IPS-20b (cell line): ENCODE data around the gene ZFPM1.

Experiments used
- H3K27ac ChIP-seq: one replicate; pipeline ENCODE4 v1.5.1; 2013; ENCODE audit warnings: low read length
- H3K27me3 ChIP-seq: 2 replicates; pipeline ENCODE4 v1.6.1; 2013; ENCODE audit warnings: mild to moderate bottlenecking, low read length, inconsistent platforms; ENCODE audit not compliant: insufficient read depth
- H3K36me3 ChIP-seq: 2 replicates; pipeline ENCODE4 v1.6.1; 2013; ENCODE audit warnings: low read depth, mild to moderate bottlenecking, inconsistent platforms, low read length, moderate library complexity; ENCODE audit not compliant: insufficient read depth
- H3K4me1 ChIP-seq: 2 replicates; pipeline ENCODE4 v1.6.1; 2013; ENCODE audit warnings: mild to moderate bottlenecking, control low read depth, inconsistent platforms, low read length, moderate library complexity; ENCODE audit not compliant: insufficient read depth
- H3K4me3 ChIP-seq: 2 replicates; pipeline ENCODE4 v1.5.1; 2013; ENCODE audit warnings: mild to moderate bottlenecking, low read length, inconsistent platforms
- H3K9ac ChIP-seq: 2 replicates; pipeline ENCODE4 v1.6.1; 2013; ENCODE audit warnings: low read depth, mild to moderate bottlenecking, inconsistent platforms, low read length, moderate library complexity
- H3K9me3 ChIP-seq: 2 replicates; pipeline ENCODE4 v1.6.1; 2013; ENCODE audit warnings: mild to moderate bottlenecking, low read depth, low read length, inconsistent platforms; ENCODE audit not compliant: insufficient read depth

ZFPM1 gene

DNA sequence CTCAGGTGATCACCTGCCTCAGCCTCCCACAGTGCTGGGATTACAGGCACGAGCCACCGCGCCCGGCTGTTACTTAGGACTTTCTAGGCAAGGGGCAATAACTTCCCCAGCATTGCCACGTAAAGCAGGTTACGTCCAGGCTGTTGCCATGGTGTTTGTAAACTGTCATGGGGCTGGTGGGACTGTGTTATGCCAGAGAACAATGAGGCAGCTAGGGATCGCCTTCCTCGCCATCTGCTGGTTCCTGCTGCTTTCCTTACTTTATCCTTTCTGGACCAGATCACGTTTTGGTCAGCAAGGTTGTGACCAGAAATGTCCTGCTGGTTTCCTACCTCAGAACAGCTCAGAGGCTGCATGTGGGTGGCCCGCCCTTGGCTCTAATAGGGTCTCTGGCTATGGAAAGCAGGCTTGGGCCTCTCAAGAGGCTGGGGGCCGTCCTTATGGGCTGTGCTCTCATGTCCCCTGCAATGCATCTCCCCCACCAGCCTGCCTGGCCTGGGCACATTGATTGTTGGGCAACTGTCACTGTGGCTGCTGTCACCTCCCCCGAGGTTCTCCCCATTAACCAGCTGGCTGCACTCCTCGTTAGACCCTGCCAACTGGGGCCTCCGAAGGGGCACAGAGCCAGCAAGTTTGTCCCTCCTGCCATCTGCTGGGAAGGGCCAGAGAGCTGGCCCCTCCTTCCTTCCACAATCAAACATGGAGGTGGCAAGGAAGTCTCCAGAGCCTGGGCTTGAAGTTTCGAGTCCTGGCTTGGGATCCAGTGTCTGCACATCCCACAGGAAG is 88.9 kb downstream of the ZFPM1 start:
- no peaks in the 10 kb centered on the region for H3K36me3 ChIP-seq
- H3K4me1 ChIP-seq: no peaks in the 10 kb centered on the region
- peaks cover 55% of the 10 kb centered on the region for H3K27me3 ChIP-seq
- H3K27ac ChIP-seq: no peak overlapping the region
- H3K9ac ChIP-seq: no peak overlapping the region
- no peak overlapping the region for H3K4me3 ChIP-seq
- H3K9me3 ChIP-seq: peaks cover 20% of the 10 kb centered on the region

GRCh38 chr16:88543230-88543813 is 90.2 kb downstream of the ZFPM1 start:
- Histone ChIP-seq H3K9ac (no peak overlapping the region), H3K9me3 (peaks cover 20% of the 10 kb centered on the region), H3K27ac (no peak overlapping the region), H3K4me1 (no peaks in the 10 kb centered on the region), H3K27me3 (peaks cover 60% of the 10 kb centered on the region), H3K4me3 (no peak overlapping the region), H3K36me3 (no peaks in the 10 kb centered on the region)

DNA sequence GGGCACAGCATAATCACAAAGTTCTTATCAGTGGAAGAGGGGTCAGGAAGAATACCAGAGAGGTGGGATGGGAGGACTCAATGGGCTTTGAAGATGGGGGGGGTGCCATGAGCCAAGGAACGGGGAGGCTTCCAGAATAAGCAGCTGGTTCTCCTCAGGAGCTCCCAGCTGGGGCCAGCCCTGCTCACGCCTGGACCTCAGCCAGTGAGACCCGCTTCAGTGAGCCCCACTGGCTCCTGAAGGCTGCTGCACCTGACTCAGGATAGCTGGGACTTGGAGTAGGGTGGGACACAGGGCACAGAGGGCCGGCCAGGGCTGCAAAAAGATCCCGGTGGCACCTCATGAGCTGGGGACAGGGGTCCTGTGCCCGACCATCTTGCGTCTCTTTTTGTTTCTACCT is 92.7 kb downstream of the ZFPM1 start:
- no peaks in the 10 kb centered on the region for H3K36me3 ChIP-seq
- no peak overlapping the region for H3K9ac ChIP-seq
- peaks cover 20% of the 10 kb centered on the region for H3K9me3 ChIP-seq
- peaks cover 60% of the 10 kb centered on the region for H3K27me3 ChIP-seq
- no peak overlapping the region for H3K27ac ChIP-seq
- no peaks in the 10 kb centered on the region for H3K4me1 ChIP-seq
- H3K4me3 ChIP-seq: no peak overlapping the region

DNA sequence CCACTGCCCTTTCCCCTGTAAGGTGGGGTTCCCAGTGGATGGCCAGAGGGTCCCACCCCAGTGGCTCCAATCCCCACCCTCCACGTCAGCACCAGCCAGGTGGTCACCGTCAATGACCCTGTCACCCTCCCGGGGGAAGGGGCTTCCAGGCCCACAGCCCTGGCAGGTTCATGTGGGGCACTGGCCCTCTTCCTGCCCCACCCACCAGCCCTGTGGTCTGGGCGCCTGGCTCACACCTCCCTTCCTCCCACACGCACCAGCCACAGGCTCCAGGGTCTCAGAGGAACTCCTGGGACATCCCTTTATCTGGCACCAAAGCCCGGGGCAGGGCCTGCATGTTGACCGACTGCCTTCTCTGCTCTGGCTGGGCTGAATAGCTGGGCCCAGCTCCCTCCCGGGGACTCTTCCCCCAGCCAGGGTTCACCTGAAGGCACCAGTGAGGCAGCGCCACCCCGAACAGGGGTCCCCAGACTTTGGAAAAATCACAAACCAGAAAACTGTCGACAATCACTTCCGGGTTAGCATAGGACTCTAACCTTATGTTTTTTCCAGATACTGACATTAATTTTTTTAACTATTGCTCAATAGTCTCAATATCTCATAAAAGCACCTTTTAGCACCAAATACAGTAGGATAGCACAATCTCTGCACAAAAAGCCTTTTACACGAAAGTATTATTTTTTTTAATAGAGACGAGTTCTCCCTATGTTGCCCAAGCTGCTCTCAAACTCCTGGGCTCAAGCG is 95.2 kb downstream of the ZFPM1 start:
- no peaks in the 10 kb centered on the region for H3K4me1 ChIP-seq
- H3K4me3 ChIP-seq: no peak overlapping the region
- no peaks in the 10 kb centered on the region for H3K36me3 ChIP-seq
- peaks cover 55% of the 10 kb centered on the region for H3K27me3 ChIP-seq
- H3K27ac ChIP-seq: no peak overlapping the region
- no peak overlapping the region for H3K9ac ChIP-seq
- peaks cover 11% of the 10 kb centered on the region for H3K9me3 ChIP-seq

- no peaks in the 10 kb centered on the region for H3K36me3 ChIP-seq
- H3K27ac ChIP-seq: no peak overlapping the region
- H3K4me3 ChIP-seq: no peak overlapping the region
- H3K9ac ChIP-seq: no peak overlapping the region
- peaks cover 4% of the 10 kb centered on the region for H3K9me3 ChIP-seq
- peaks cover 55% of the 10 kb centered on the region for H3K27me3 ChIP-seq
- no peaks in the 10 kb centered on the region for H3K4me1 ChIP-seq
Observed at GRCh38 chr16:88548985-88549384, 95.9 kb downstream of the ZFPM1 start.

GRCh38 chr16:88549671-88550245 is 96.7 kb downstream of the ZFPM1 start:
- Histone ChIP-seq H3K9me3 (no peaks in the 10 kb centered on the region), H3K4me3 (no peak overlapping the region), H3K27ac (no peak overlapping the region), H3K4me1 (no peaks in the 10 kb centered on the region), H3K27me3 (peaks cover 55% of the 10 kb centered on the region), H3K36me3 (no peaks in the 10 kb centered on the region), H3K9ac (no peak overlapping the region)

DNA sequence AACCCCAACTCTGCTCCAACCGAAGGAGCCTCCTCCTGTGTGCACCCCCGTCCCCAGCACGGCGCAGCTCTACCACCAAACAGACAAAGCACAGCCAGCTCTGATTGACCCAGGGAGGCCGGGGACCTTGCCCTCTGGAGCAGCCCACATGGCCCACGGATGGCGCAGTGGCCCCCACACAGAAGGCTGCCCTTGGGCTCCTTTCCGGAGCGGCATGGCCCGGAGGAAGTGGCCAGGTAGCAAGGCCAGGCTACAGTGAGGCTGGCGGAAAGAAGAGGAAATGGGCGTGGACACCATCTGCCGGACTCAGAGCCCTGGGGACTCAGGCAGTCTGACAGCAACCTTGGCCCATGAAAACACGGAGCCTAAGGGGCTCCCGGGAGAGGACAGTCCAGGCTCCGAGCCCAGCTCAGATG is 97.2 kb downstream of the ZFPM1 start:
- H3K9me3 ChIP-seq: no peaks in the 10 kb centered on the region
- no peak overlapping the region for H3K27ac ChIP-seq
- no peaks in the 10 kb centered on the region for H3K4me1 ChIP-seq
- H3K27me3 ChIP-seq: peaks cover 51% of the 10 kb centered on the region
- H3K9ac ChIP-seq: no peak overlapping the region
- no peaks in the 10 kb centered on the region for H3K36me3 ChIP-seq
- H3K4me3 ChIP-seq: no peak overlapping the region

DNA sequence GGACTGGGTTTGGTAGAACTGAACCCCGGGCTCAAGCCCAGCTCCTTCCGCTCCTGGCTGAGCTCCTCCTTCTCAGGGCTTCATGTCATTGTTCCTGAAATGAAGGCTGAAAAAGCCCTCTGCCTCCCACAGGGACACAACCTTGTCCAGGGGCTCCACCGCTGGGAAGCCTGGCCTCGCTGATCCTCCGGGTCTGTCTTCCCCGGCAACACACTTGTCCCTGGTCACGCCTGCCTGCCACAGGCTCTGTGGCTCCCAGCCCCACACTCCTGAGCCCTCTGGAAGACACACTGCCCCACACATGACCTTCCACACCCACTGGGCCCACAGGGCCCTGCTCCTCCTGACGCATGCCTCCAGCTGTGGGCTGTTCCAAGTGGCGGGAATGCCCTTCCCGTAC is 99.1 kb downstream of the ZFPM1 start:
- Histone ChIP-seq H3K4me3 (no peak overlapping the region), H3K36me3 (no peaks in the 10 kb centered on the region), H3K4me1 (no peaks in the 10 kb centered on the region), H3K9me3 (no peaks in the 10 kb centered on the region), H3K27me3 (peaks cover 34% of the 10 kb centered on the region), H3K27ac (no peak overlapping the region), H3K9ac (no peak overlapping the region)

DNA sequence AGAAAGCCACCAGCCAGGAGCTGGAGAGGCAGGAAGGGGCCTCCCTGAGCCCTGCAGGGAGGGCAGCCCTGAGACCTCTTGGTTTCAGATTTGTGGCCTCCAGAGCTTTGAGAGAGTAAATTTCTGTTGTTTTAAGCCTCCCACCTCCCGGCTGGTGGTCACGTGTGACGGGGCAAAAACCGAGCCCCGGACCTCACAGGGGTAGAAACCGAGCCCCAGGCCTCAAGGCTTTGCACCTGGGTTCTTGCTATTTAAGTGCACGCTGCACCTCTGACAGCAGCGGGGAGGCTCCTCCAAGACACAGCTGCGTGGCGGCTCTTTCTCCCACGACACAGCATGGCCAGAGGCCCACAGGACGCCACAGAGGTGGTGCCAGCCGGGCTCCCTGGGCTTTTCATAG is 99.7 kb downstream of the ZFPM1 start:
- Histone ChIP-seq H3K36me3 (no peaks in the 10 kb centered on the region), H3K27me3 (peaks cover 27% of the 10 kb centered on the region), H3K9ac (no peak overlapping the region), H3K4me1 (no peaks in the 10 kb centered on the region), H3K9me3 (no peaks in the 10 kb centered on the region), H3K4me3 (no peak overlapping the region), H3K27ac (no peak overlapping the region)

DNA sequence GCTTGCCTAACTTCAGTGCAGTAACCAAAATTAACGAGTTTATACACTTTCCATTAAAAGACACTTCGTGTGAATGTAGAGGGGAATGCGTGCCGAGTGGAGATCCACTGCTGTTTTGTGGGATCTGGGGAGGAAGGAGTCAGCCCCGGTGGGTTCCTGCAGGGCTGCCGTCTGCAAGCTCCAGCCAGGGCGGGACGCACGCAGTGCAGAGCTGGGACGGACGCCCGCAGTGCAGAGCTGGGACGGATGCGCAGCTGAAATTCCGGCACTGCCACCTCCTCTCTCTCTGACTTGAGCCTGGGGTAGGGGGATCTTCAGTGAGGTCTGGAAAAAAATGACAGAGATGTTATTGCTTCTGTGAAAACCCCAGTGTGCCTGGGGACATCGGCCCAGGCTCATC is 100.7 kb downstream of the ZFPM1 start:
- no peak overlapping the region for H3K4me3 ChIP-seq
- no peak overlapping the region for H3K9ac ChIP-seq

GRCh38 chr16:88554711-88555264 is 101.7 kb downstream of the ZFPM1 start:
- Histone ChIP-seq H3K4me3 (no peak overlapping the region), H3K9ac (no peak overlapping the region), H3K4me1 (no peaks in the 10 kb centered on the region), H3K27ac (no peak overlapping the region), H3K27me3 (peaks cover 7% of the 10 kb centered on the region), H3K9me3 (no peaks in the 10 kb centered on the region), H3K36me3 (no peaks in the 10 kb centered on the region)

More for the DNA sequence above, 100.7 kb downstream of the ZFPM1 start:
- Histone ChIP-seq H3K9me3 (no peaks in the 10 kb centered on the region), H3K36me3 (no peaks in the 10 kb centered on the region), H3K27ac (no peak overlapping the region), H3K27me3 (peaks cover 18% of the 10 kb centered on the region), H3K4me1 (no peaks in the 10 kb centered on the region)
